H9 (cell line): ENCODE results near the gene UBN1. TPM values are rescaled to one million over a fixed set of nuclear protein-coding genes. Genes with fewer than 3 reads are reported as not detected.

Source experiments
- DNase-seq: peaks from one replicate; pipeline ENCODE4 v3.0.0-alpha.2; 2017
- H2AFZ ChIP-seq: one replicate; pipeline ENCODE4 v1.6.1; 2013; ENCODE audit warnings: mild to moderate bottlenecking, low read length, control low read depth, moderate library complexity
- H2AK5ac ChIP-seq: 2 replicates; pipeline ENCODE4 v1.6.1; 2013; ENCODE audit warnings: low read length, control low read depth, mixed read lengths; ENCODE audit not compliant: insufficient read length
- H2BK120ac ChIP-seq: one replicate; pipeline ENCODE4 v1.6.1; 2013; ENCODE audit warnings: low read depth, mild to moderate bottlenecking, low read length, control low read depth, inconsistent platforms; ENCODE audit not compliant: poor library complexity, severe bottlenecking
- H2BK12ac ChIP-seq: 2 replicates; pipeline ENCODE4 v1.6.1; 2013; ENCODE audit warnings: low read length, control low read depth, mixed read lengths, low read depth; ENCODE audit not compliant: insufficient read length
- H2BK15ac ChIP-seq: 2 replicates; pipeline ENCODE4 v1.6.1; 2013; ENCODE audit warnings: low read depth, low read length, control low read depth
- H2BK20ac ChIP-seq: one replicate; pipeline ENCODE4 v1.6.1; 2013; ENCODE audit warnings: low read depth, mild to moderate bottlenecking, low read length, control low read depth, inconsistent platforms; ENCODE audit not compliant: poor library complexity, severe bottlenecking
- H2BK5ac ChIP-seq: 2 replicates; pipeline ENCODE4 v1.6.1; 2013; ENCODE audit warnings: low read length, control low read depth, mixed read lengths; ENCODE audit not compliant: insufficient read length
- H3K14ac ChIP-seq: 2 replicates; pipeline ENCODE4 v1.6.1; 2013; ENCODE audit warnings: low read length, control low read depth; ENCODE audit not compliant: insufficient read depth
- H3K18ac ChIP-seq: 2 replicates; pipeline ENCODE4 v1.6.1; 2013; ENCODE audit warnings: low read depth, mild to moderate bottlenecking, mixed read lengths, low read length, control low read depth; ENCODE audit not compliant: insufficient read length
- H3K23ac ChIP-seq: 2 replicates; pipeline ENCODE4 v1.6.1; 2013; ENCODE audit warnings: low read length, control low read depth, mixed read lengths, low read depth; ENCODE audit not compliant: insufficient read length
- H3K23me2 ChIP-seq: 2 replicates; pipeline ENCODE4 v1.6.1; 2013; ENCODE audit warnings: low read depth, mild to moderate bottlenecking, mixed read lengths, low read length, control low read depth; ENCODE audit not compliant: insufficient read length, poor library complexity, severe bottlenecking
- H3K27ac ChIP-seq: 2 replicates; pipeline ENCODE4 v1.5.1; 2013; ENCODE audit warnings: low read length, control low read depth, mixed read lengths, low read depth; ENCODE audit not compliant: insufficient read length
- H3K27me3 ChIP-seq: 2 replicates; pipeline ENCODE4 v1.6.1; 2013; ENCODE audit warnings: low read length, control low read depth, inconsistent platforms; ENCODE audit not compliant: insufficient read depth
- H3K4ac ChIP-seq: 2 replicates; pipeline ENCODE4 v1.6.1; 2013; ENCODE audit warnings: low read depth, mild to moderate bottlenecking, control low read depth, inconsistent platforms, low read length, moderate library complexity
- H3K4me1 ChIP-seq: 2 replicates; pipeline ENCODE4 v1.6.1; 2013; ENCODE audit warnings: low read length, control low read depth, inconsistent platforms; ENCODE audit not compliant: insufficient read depth
- H3K4me2 ChIP-seq: 2 replicates; pipeline ENCODE4 v1.6.1; 2013; ENCODE audit warnings: low read length, control low read depth, mixed read lengths; ENCODE audit not compliant: insufficient read length, insufficient read depth
- H3K56ac ChIP-seq: 2 replicates; pipeline ENCODE4 v1.6.1; 2013; ENCODE audit warnings: low read depth, mild to moderate bottlenecking, mixed read lengths, low read length, control low read depth; ENCODE audit not compliant: insufficient read length
- H3K79me1 ChIP-seq: 2 replicates; pipeline ENCODE4 v1.6.1; 2013; ENCODE audit warnings: low read depth, mild to moderate bottlenecking, moderate library complexity, low read length, control low read depth, inconsistent platforms; ENCODE audit not compliant: insufficient read depth, poor library complexity, severe bottlenecking
- H3K79me2 ChIP-seq: 2 replicates; pipeline ENCODE4 v1.6.1; 2013; ENCODE audit warnings: low read length, control low read depth, inconsistent platforms; ENCODE audit not compliant: insufficient read depth
- H3K9ac ChIP-seq: 2 replicates; pipeline ENCODE4 v1.6.1; 2013; ENCODE audit warnings: low read length, control low read depth, mixed read lengths; ENCODE audit not compliant: insufficient read length; ENCODE audit errors: extremely low read depth
- H3K9me3 ChIP-seq: one replicate; pipeline ENCODE4 v1.6.1; 2013; ENCODE audit warnings: low read depth, low read length, inconsistent platforms; ENCODE audit not compliant: control insufficient read depth
- H3T11ph ChIP-seq: one replicate; pipeline ENCODE4 v1.6.1; 2013; ENCODE audit warnings: mild to moderate bottlenecking, low read length, control low read depth, inconsistent platforms
- H4K20me1 ChIP-seq: one replicate; pipeline ENCODE4 v1.6.1; 2013; ENCODE audit not compliant: control insufficient read depth, insufficient read length, insufficient read depth
- H4K5ac ChIP-seq: 2 replicates; pipeline ENCODE4 v1.6.1; 2013; ENCODE audit warnings: low read depth, mild to moderate bottlenecking, mixed read lengths, low read length, control low read depth; ENCODE audit not compliant: insufficient read length
- H4K8ac ChIP-seq: replicated peaks from 2 replicates; pipeline ENCODE4 v1.6.1; 2013; ENCODE audit warnings: low read length, control low read depth, mixed read lengths, low read depth; ENCODE audit not compliant: insufficient read length
- H4K91ac ChIP-seq: 2 replicates; pipeline ENCODE4 v1.6.1; 2013; ENCODE audit warnings: low read depth, mild to moderate bottlenecking, moderate library complexity, mixed read lengths, low read length, control low read depth; ENCODE audit not compliant: insufficient read length
- H3K27ac Mint-ChIP-seq, 3 experiments: 2 replicates in 2 of 3; 3 replicates in 1 of 3; pipeline ENCODE4 v1.8.0; 2020 to 2021; ENCODE audit warnings: mixed read lengths in 3 of 3, mild to moderate bottlenecking in 1 of 3, moderate library complexity in 1 of 3
- H3K27me3 Mint-ChIP-seq: 2 replicates; pipeline ENCODE4 v1.8.0; 2021; ENCODE audit warnings: low read depth, mild to moderate bottlenecking, moderate library complexity, mixed read lengths
- H3K36me3 Mint-ChIP-seq, 3 experiments: 2 replicates in 2 of 3; 3 replicates in 1 of 3; pipeline ENCODE4 v1.8.0; 2020 to 2021; ENCODE audit warnings: low read depth in 3 of 3, mixed read lengths in 3 of 3; ENCODE audit not compliant: insufficient read depth in 1 of 3
- H3K4me1 Mint-ChIP-seq, 2 experiments: 2 replicates each; pipeline ENCODE4 v1.8.0; 2020; ENCODE audit warnings: mixed read lengths in 2 of 2
- H3K4me3 Mint-ChIP-seq, 2 experiments: 2 replicates in 1 of 2; 3 replicates in 1 of 2; pipeline ENCODE4 v1.8.0; 2020 to 2021; ENCODE audit warnings: mild to moderate bottlenecking in 2 of 2, mixed read lengths in 2 of 2, moderate library complexity in 1 of 2
- H3K9me3 Mint-ChIP-seq, 2 experiments: 2 replicates in 1 of 2; 3 replicates in 1 of 2; pipeline ENCODE4 v1.8.0; 2020; ENCODE audit warnings: mild to moderate bottlenecking in 2 of 2, mixed read lengths in 2 of 2, moderate library complexity in 1 of 2
- CTCF ChIP-seq: fragments of 200-600 bp; sonication (generic); conservative IDR thresholded peaks from 3 replicates; pipeline ENCODE4 v1.8.0; 2021; ENCODE audit warnings: antibody characterized with exemption, mild to moderate bottlenecking
- WGBS: extraction: QIAGEN DNeasy Blood & Tissue Kit; methylation state at CpG from one replicate; pipeline ENCODE4 v1.1.7; 2013; ENCODE audit warnings: missing lambda C conversion rate, low lambda C conversion rate, mixed read lengths; ENCODE audit not compliant: insufficient read length; ENCODE audit errors: extremely low coverage; 5-methylcytosine and 5-hydroxymethylcytosine counted together
- total RNA-seq: library from RNA; stranded (reverse); gene quantifications from 2 replicates; pipeline ENCODE4 v1.2.1, GENCODE V29; 2021

The UBN1 gene
- total RNA-seq, 1 experiment from 2014 or later = 55.2 TPM

- Histone ChIP-seq H3K18ac (no peak overlapping the region), H3T11ph (no peak overlapping the region), H3K27ac (no peak overlapping the region), H2BK5ac (no peak overlapping the region), H3K4me2 (no peak overlapping the region), H3K56ac (no peak overlapping the region), H3K9me3 (no peaks in the 10 kb centered on the region), H4K20me1 (no peaks in the 10 kb centered on the region), H3K79me2 (peaks cover 3% of the 10 kb centered on the region; the same call in 1 of the 2 replicates), H3K9ac (no peak overlapping the region), H2BK12ac (no peak overlapping the region), H4K8ac (no peak overlapping the region), H3K4ac (no peak overlapping the region), H2BK20ac (no peak overlapping the region), H3K23me2 (no peaks in the 10 kb centered on the region), H4K5ac (no peak overlapping the region), H4K91ac (no peak overlapping the region), H2AFZ (no peak overlapping the region), H2BK120ac (no peak overlapping the region), H3K27me3 (no peaks in the 10 kb centered on the region), H2BK15ac (no peak overlapping the region), H3K23ac (no peak overlapping the region), H3K4me1 (no peaks in the 10 kb centered on the region), H3K79me1 (no peaks in the 10 kb centered on the region), H2AK5ac (no peak overlapping the region), H3K14ac (no peak overlapping the region)
- H3K9me3 Mint-ChIP-seq = no peaks in the 10 kb centered on the region
- no peak for TF ChIP-seq CTCF
- no peak overlapping the region for H3K4me3 Mint-ChIP-seq
- H3K4me1 Mint-ChIP-seq = no peaks in the 10 kb centered on the region
- H3K36me3 Mint-ChIP-seq = peaks cover 21 to 74% (median 57%) of the 10 kb centered on the region in 3 experiments; a peak in 6 of 7 replicates
- no CpG with 5 or more reads among the region's 7 CpGs for WGBS
- no peaks in the 10 kb centered on the region for H3K27me3 Mint-ChIP-seq
- peak overlapping the region in 1 of 3 experiments; percentile 27; a peak in 2 of 7 replicates for H3K27ac Mint-ChIP-seq
- no peak for DNase-seq
Measured at GRCh38 chr16:4830408-4830807, 16.9 kb upstream of the UBN1 start.
